ENCODE measurements around the gene KAZN.

- TF ChIP-seq, protein P1, sequence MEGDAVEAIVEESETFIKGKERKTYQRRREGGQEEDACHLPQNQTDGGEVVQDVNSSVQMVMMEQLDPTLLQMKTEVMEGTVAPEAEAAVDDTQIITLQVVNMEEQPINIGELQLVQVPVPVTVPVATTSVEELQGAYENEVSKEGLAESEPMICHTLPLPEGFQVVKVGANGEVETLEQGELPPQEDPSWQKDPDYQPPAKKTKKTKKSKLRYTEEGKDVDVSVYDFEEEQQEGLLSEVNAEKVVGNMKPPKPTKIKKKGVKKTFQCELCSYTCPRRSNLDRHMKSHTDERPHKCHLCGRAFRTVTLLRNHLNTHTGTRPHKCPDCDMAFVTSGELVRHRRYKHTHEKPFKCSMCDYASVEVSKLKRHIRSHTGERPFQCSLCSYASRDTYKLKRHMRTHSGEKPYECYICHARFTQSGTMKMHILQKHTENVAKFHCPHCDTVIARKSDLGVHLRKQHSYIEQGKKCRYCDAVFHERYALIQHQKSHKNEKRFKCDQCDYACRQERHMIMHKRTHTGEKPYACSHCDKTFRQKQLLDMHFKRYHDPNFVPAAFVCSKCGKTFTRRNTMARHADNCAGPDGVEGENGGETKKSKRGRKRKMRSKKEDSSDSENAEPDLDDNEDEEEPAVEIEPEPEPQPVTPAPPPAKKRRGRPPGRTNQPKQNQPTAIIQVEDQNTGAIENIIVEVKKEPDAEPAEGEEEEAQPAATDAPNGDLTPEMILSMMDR (IDR thresholded peaks at IDR 0.05) = no peak
- no peak for TF ChIP-seq SMC3 (IDR thresholded peaks at IDR 0.05)
Observed at GRCh38 chr1:14672005-14672404, 73.5 kb downstream of the KAZN start.

All from A549 (cell line).